WTC11 (cell line): ENCODE data around the gene KRTAP10-6.
"Not testable (repeated sequence)": the region's sequence is repeated elsewhere in the genome, so short reads cannot be mapped to it uniquely, and the experiment has no call there.

ENCODE experiments used
- CREM ChIP-seq: sonication (generic); formaldehyde crosslinking; IDR thresholded peaks from 2 replicates; pipeline ENCODE4 v1.8.1; 2022; ENCODE audit warnings: mild to moderate bottlenecking, missing genetic modification reagents, moderate library complexity
- ETV6 ChIP-seq: sonication (generic); formaldehyde crosslinking; IDR thresholded peaks from 2 replicates; pipeline ENCODE4 v1.8.1; 2022; ENCODE audit warnings: mild to moderate bottlenecking, missing genetic modification reagents
- TF ChIP-seq, protein P1 (sequence below): sonication (generic); formaldehyde crosslinking; IDR thresholded peaks from 2 replicates; pipeline ENCODE4 v1.8.0; 2022; ENCODE audit warnings: mild to moderate bottlenecking, missing genetic modification reagents
- TF ChIP-seq, protein P2 (sequence below): fragments of 200-600 bp; IDR thresholded peaks from 2 replicates; pipeline ENCODE4 v1.8.0; 2022; ENCODE audit warnings: antibody characterized with exemption
- TF ChIP-seq, protein P3 (sequence below): sonication (generic); formaldehyde crosslinking; conservative IDR thresholded peaks from 2 replicates; pipeline ENCODE4 v1.8.1; 2023; ENCODE audit warnings: mild to moderate bottlenecking, low read depth, missing genetic modification reagents, moderate library complexity

- TF ChIP-seq, protein P1, sequence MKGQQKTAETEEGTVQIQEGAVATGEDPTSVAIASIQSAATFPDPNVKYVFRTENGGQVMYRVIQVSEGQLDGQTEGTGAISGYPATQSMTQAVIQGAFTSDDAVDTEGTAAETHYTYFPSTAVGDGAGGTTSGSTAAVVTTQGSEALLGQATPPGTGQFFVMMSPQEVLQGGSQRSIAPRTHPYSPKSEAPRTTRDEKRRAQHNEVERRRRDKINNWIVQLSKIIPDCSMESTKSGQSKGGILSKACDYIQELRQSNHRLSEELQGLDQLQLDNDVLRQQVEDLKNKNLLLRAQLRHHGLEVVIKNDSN = not testable (repeated sequence)
- TF ChIP-seq CREM; ETV6 (CRISPR knock-in tag): not testable (repeated sequence)
- TF ChIP-seq, protein P2, sequence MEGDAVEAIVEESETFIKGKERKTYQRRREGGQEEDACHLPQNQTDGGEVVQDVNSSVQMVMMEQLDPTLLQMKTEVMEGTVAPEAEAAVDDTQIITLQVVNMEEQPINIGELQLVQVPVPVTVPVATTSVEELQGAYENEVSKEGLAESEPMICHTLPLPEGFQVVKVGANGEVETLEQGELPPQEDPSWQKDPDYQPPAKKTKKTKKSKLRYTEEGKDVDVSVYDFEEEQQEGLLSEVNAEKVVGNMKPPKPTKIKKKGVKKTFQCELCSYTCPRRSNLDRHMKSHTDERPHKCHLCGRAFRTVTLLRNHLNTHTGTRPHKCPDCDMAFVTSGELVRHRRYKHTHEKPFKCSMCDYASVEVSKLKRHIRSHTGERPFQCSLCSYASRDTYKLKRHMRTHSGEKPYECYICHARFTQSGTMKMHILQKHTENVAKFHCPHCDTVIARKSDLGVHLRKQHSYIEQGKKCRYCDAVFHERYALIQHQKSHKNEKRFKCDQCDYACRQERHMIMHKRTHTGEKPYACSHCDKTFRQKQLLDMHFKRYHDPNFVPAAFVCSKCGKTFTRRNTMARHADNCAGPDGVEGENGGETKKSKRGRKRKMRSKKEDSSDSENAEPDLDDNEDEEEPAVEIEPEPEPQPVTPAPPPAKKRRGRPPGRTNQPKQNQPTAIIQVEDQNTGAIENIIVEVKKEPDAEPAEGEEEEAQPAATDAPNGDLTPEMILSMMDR = not testable (repeated sequence)
- TF ChIP-seq, protein P3, sequence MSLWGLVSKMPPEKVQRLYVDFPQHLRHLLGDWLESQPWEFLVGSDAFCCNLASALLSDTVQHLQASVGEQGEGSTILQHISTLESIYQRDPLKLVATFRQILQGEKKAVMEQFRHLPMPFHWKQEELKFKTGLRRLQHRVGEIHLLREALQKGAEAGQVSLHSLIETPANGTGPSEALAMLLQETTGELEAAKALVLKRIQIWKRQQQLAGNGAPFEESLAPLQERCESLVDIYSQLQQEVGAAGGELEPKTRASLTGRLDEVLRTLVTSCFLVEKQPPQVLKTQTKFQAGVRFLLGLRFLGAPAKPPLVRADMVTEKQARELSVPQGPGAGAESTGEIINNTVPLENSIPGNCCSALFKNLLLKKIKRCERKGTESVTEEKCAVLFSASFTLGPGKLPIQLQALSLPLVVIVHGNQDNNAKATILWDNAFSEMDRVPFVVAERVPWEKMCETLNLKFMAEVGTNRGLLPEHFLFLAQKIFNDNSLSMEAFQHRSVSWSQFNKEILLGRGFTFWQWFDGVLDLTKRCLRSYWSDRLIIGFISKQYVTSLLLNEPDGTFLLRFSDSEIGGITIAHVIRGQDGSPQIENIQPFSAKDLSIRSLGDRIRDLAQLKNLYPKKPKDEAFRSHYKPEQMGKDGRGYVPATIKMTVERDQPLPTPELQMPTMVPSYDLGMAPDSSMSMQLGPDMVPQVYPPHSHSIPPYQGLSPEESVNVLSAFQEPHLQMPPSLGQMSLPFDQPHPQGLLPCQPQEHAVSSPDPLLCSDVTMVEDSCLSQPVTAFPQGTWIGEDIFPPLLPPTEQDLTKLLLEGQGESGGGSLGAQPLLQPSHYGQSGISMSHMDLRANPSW (CRISPR knock-in tag) = not testable (repeated sequence)
Measured at GRCh38 chr21:44573630-44574456, 18.5 kb downstream of the KRTAP10-6 start, which contains the start of gene KRTAP10-4.
